HG02943 (cell line): Measurements from ENCODE around the gene HAT1.

Source experiments
- ATAC-seq: cut with Tn5 transposase; IDR thresholded peaks from one replicate; pipeline ENCODE4 v1.9.1; 2021; ENCODE audit warnings: mild to moderate bottlenecking, low read depth, moderate library complexity; ENCODE audit not compliant: unreplicated experiment

HAT1 gene

DNA sequence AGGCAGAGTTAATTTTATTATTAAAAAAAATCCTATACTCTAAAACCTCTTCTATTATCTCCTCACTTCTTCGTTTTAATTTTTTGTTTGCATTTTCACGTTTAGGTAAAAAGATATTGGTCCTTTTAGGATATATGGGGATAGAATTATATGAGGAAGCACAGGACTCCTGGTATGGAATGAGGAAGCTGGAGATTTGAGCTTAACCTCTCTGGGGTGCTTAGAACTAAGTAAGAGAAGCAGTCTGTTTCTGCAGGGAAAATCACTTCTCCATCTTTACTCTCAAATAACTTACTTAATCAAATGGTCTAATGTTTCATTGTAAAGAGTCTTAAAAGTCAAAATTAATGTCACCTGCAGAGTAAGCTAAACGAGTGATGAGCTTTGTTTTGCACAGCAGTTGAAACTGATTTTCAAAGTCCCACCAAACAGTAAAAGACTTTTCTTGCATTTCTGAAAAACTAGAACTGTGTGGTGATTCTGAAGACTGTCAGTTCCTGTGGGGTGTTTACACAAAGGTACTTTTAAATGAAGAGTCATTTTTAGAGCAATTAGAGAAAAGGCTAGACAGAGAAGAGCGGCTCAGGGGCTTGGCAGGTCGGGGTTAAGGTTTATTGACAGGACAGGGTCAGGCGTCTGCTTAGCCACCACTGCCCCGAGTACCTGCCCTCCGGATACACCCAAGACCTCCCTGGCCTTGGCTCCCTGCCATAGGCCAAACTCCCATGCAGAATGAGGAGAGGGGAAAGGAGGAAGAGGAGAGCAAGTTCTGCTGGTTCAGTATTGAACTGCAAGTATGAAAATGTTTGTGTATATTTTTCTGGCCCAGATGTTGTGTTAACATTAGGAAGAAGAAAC, 99.0 kb downstream of the HAT1 start:
- ATAC-seq, result no peak

DNA sequence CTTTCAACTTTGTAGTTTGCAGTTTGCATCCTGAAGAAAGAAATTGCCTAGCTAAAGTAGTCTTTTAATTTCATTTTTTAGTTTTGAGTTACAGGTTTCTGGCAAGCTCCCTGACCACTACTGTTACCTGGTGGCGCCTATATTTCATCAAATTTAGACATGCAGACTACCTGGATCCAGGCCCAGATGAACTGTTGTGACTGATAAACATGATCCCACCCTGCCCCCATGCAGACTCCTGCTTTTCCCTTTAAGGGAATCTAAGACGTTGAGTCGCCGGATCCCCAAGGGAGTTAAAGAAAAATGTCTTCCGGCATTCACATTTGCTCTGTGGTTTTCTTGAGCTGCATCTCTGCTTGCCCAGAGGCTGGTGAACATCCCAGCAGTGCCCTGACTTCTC, 99.7 kb downstream of the HAT1 start:
- no peak for ATAC-seq

DNA sequence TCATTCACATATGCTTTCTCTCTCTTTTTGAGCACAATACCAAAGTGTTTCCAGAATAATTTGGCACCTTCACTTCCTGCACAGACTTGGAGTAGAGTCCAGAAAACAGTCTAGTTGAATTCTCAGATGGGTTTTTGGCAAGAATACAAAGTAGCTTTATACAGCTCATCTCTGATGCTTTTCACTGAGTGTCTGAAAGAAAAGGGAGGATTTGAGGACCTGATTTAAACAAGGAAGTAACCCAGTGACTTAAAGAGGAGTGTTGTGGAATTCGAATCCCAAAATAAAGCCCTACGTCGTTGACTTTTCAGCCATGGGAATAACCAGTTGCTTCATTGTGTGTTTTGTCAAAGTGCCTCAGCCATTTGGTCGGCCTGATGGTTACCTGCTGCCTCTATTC, 109.3 kb downstream of the HAT1 start:
- no peak for ATAC-seq
